Nucleus accumbens (tissue), 56 donors: ENCODE results near the gene TOX3.

ENCODE experiments used
- DNase-seq, 56 donors: peaks; one replicate each; lab custom pipeline; 2025; lab: John Stamatoyannopoulos, UW

TOX3 gene

DNA sequence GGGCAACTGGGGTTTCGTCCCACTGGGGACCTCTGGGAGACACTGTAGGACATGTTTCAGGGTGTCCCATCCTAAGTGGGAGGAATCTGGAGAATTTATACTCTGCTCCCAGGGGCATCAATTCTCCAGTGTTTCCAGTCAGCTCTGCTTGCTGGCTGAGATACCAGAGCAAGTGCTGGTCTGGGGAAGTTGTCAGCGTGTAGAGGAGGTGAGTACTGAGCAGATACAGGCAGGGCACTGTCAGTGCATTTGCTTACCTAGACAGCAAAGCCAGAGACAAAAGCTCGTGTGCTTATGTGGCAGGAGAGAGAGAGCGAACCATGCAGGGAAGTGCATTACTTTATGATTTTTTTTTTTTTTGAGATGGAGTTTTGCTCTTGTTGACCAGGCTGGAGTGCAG lies 20.2 kb upstream of the TOX3 start:
- DNase-seq, result no peak

DNA sequence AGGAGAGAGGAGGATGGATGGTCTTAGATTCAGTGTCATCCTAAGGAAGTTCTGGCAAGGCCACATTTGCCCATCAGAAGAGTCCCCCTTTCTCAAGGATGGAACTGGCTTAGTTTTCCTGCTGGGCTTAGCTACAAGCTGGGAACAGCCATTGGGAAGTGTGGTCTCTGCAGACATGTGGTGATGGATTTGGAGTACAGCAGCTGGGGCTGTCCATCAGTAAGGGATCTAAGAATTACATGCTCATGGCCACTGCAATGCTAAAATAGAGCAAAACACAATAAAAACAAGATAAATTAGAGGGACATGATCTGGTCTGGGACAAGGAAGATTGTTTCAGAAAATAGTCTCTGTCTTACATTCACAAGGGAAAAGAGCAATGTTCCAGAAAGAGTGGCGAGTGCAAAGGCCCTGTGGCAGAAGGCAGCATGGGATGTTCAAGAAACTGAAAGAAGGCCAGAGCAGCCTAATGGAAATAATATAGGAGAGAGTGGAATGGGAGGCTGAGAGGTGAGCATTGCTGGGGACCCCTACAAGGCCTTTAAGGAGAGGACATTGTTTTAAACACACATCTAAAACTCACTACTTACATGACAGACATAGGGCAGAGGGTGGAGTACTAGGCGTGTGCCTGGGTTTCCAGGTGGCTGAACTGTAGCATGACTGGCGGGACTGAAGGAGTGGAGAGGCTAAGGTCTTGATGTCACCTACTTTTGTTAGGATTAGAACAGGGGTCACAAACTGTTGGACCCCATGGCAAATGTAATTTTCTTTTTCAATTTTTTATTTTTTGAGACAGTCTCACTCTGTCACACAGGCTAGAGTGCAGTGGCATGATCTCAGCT lies 17.0 kb upstream of the TOX3 start:
- DNase-seq, result no peak

DNA sequence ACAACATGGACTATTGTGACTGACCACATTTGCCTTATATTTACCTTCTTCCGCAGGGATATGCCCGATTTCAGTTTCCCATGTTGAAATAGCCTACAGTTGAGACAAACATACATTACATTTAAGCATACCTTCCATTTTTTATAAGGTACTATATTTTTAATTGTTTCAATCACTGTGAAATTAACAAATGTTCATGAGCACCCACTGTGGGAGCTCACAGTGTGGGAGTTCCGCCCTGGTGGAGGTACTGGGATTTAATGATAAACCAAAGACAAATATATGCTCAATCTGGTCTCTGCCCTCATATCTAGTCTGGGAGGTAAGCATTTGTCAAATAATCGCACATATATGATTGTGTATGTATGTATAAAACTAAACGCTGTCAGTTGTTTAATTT lies 15.8 kb upstream of the TOX3 start:
- DNase-seq, result no peak

DNA sequence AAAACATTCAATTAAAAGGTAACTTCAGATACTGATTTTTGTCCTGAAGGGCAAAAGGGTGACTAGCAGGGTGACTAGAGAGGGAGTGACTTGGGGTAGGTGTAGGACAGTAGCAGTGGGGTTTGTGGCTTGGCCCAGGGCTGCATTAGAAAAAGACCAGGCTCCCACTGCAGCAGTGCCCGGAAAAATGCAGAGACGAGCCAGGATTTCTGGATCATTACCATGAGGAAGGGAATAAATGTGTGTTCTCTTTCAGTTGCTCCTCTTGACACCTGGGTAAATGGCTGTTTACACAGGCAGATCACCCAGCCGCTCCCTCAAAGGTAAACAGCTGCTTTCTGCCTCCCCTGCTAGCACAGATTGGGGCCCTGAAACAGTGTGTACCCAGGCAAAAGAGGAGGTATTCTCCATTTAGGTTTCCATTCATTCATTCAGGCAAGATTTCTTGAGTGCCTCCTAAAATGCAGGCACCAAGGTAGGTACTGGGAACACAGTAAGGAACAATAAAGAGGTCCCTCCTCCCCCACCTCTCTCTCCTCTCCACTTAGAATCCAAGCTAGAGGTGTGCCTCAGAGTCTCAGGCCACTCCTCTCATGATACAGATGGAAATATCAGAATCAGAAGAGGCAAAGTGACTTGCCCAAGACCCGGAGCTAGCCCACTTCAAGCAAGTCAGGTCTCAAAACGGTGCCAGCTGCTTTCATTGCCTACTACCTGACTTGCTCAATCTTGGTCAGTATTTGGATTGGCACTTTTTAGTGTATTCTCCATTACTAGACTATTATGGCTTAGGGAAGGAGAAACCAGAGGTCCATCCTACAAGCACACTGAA lies 15.2 kb upstream of the TOX3 start:
- no peak for DNase-seq

DNA sequence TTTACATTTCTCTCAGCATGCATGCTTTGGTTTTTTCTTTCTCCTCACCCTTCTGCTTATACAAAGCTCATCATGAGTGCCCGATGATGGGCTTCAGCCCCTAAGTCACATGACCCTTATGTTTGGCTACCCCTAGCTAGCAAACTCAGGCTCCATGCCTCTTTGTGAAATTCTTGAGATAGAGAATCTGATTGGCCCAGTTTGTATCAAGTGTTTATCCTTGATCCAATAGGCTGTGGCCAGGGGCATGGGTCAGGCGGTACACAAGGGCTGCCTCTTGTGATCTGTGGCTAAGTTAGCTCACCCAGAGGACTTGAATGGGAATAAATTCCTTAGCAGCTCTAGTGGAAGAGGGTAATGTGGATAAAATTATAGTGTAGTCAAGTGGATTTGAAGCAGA lies 11.5 kb upstream of the TOX3 start:
- no peak for DNase-seq

DNA sequence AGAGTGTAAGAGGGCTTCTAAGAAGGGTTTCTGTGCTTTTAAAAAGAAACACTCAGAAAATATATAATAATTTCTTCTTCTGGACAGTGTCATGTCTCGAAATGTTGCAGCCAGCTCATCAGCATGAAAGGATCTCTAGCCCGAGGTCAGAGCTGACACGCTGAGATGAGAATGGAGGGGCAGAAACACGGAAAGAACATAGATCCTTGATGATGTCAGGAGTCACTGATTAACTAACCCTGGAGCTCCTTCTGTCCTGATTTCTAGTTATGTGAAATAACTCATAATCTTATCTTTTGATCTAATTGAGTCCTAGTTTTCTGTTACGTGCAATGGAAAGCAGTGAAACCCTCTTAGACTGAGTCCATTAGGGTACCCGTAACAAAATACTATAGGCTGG lies 10.3 kb upstream of the TOX3 start:
- no peak for DNase-seq

DNA sequence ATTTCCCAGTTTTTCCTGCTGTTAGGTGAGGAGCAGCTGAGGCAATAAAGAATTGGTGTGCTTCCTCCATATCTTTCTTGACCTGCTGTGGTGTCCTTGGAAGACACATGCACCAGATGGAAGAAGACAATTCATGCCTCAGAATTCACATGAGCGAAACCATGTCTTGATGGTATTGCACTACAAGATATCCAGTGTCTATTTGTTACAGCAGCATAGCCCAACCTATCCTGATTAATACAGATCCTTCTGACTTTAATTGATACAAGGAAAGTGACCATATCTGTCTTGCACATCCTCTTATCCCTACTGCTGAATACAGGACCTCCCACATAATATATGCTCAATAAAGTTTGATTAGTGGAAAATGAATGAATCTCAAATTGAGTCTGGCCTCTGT lies 9.1 kb upstream of the TOX3 start:
- DNase-seq, result no peak

DNA sequence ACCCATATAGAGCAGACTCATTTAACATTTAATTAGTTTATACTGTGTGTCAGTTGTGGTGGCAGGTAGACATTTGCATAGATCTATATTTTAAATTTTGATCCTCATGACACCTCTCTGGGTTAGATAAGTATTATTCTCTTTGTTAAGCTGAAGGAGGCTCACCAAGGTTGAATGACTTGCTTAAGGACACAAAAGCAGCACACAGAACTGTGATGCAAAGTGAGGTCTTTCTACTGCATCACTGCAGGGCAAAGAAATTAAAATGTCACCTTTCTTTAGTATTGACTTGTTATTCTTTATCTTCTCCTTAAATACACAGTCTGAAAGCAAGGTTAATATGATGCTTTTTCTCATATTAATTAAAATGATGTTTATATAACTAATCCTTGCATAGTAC lies 8.6 kb upstream of the TOX3 start:
- DNase-seq, result no peak

DNA sequence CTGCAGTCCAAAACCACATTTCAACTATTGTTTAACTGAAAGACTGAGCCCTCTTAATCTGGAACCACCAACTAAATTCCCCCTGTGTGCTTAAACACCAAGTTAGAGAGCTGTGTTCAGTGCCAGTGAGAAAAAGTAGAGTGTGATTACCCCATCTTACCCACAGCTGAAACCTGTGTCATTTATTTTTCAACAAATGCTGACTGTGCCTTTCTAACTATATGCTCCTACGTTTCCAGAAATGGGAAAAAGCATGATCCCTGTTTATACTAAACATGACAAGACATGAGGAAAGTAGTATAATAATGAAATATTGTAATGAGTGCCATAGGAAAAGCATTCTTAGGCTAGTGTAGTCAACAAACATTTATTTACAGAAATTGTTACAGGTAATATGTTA lies 7.4 kb upstream of the TOX3 start:
- no peak for DNase-seq

DNA sequence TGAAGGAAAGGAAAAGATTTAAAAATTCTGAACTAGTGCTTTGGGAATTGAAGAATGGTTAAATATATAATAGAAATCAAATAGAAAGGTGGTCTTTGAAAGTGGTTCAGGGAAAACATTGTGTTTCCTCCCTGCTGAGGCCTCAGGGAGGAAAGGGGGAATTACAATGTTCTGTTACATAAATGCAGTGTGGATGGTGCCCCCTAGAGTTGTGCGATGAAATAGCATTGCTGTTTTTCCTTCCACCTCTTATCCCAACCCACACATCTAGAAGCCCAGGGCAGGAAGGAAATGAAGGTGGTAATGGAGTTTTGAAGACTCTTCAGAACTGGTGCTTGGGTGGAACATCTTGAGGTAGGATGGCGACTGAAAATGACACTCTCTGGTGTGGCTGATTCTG lies 6.4 kb upstream of the TOX3 start:
- no peak for DNase-seq

DNA sequence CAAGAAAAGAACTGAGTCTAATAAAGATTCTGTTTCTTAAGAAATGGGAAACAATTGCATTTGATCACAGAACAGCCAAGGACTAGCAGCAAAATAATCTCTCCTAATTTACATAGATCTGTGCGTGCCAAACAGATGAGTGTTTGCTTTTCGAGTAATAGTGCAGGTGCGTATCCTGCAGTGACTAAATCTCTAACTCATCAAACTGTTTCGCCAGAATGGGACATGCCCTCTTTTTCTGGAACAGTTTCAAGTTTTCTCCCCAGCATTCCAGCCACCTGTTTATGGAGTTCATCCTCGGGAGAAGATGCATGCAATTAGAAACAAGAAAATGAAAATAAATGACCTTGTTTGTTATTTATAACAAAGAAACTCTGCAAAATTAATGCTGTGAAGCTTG lies 5.7 kb upstream of the TOX3 start:
- DNase-seq, result no peak

DNA sequence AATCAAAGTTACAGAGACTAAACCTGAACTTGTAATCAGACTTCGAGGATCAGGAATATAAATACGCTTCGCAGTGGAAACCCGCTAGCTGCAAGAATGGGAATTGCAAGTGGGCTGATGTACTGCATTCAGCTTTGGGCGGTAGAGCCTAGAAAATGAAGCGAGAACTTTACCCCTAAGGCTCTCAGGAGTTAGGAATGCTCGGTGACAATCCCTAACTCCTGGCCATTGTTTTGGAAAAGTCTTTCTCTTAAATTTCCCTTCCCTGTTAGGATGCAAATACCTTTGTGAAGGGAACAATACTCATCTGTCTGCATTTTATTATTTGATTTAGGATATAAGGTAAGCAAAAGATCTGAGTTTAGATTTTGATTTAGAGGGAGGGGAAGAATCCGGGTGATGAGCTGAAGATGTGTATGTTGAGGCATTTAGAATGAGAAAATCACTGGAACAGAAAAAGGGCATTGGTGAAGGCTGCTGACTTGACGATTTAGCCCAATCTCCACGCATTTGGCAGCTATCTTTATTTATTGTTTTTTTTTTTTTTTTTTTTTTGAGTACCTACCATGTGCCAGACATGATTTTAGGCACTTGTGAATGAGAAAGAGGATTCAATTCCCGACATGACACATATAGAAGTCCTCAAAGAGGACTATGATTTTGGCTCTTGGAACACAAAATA lies 2.2 kb upstream of the TOX3 start:
- peak in 1 of 56 donors; percentile 0 for DNase-seq

DNA sequence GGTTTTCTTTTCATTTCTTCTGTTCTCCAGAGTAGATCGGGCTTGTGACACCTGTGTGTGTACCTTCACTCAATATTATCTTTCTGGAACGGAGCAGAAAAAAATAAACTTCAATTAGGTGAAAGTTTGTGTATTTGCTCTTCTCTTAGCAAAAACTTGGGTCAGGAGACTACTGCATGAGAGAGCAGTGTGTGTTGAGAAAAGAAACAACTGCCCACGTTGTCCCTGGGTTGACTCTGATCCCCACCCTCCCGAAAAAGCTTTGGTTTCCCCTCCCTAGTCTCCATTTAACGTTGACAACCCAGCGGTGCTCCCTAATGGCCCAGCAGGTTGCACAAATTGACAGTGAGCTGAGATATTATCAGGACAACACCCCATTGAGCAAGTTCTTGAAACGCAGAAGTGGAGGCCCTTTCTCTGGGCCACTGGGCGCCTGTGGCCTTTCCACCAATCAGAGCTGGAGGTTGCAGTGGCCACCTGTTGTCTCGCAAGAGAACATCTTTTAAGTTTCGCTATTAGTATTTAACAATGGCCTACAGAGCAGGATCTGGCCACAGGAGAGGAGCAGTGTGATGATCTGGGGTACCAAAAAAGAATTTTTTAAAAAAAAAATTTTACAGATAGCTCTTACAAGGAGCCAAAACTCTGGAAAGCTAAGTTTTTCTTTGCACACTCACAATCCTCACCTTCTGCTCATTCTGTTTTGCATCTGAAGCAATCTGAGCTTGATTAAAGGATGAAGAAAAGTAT lies 1.5 kb upstream of the TOX3 start:
- no peak for DNase-seq

DNA sequence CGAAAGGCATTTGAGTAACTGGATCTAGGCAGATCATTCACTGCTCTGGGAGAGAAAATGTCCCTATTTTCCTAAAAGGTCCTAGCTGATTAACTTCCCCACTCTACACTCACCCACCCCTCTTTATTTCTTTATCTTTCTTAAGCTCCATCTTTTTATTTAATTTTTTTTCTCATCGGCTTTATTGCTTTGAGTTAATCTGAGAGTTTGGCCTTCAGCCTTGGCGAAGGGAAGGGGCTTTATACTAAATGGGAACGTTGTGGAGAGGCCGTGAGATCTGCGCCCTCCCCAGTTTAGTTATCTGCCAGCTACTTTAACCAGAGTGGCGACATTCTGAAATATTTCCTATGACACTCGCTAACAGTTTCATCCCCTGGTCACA lies 882 bp upstream of the TOX3 start:
- no peak for DNase-seq

DNA sequence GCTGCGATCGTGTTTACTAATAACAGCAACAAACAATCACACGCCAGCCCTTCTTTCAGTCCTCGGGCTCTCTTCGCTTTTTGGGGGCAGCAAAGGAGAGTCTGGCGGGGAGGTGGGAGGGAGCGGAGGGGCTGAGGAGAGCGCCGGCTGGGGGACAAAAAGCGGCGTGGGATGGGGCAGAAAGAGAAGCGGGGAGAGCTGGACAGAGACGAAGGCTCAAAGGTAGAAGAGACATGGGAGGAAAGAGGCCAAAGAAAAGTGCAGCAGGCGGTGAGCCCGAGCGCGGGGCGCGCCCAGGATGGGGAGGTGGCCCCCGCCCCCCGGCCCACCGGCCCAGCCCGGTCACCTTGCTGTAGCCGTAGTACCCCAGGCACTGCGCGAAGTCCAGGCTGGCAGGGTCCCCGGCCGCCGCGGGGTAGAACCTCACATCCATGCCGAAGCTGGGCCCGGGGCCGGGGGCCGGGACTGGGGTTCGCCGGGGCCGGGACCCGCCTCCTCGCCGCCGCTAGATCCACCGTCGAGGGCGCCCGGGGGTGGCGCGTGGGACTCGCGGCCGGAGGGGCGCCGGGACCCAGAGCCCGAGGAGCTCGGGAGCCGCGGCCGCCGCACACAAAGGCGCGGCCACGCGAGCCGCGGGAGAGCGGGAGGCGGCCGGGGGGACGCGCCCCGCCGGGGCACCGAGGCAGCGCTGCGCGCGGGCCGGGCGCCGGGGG lies 496 bp downstream of the TOX3 start:
- peak in 2 of 56 donors; percentile 3 to 4 for DNase-seq

DNA sequence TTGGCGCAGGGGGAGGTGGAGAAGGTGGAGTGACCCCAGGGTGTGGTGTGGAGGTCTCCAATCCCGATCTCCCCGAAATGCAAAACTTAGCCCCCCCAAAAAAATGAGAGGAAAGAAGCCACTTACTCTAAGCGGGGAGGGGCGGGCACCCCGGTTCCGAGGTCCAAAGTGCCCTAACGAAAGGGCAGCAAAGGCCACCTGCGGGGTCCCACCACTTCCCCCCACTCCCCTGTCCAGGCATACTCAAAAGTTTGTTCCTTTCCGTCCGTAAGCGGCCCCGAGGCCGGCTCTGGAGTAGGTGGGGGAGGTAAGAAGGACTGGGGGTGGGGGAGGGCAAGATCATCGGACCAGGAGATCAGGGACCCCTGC lies 1.1 kb downstream of the TOX3 start:
- DNase-seq, result peak in 1 of 56 donors; percentile 12

DNA sequence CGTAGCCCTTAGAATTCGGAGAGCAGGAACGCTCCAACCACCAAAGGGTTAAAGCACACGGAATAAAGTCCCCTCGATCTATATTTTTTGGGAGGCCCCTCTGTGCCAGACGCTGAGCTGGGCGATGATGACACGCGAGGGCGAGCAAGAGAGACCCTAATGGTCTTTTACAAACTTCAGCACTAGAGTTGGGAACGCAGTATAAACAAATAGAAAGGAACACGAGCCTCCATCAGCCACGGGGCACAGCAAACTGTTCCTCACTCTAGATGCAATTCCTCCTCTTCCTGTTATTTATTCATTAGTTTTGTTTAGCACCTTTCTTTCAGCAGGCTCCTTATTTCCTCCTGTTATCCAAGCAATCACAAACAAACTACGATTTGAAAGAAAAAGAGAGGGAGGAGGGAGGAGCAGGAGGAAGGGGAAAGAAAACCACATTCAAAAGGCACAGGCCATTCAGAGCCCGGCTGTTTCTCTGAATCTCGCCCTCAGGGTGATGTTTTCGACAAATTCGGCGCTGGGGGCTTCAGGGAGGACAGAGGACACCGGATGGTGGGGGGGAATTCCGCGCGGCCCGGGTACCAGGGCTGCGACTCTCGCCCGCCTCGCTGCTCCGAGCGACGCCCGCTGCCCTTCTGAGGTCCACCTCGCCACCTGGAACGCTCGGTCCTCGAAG lies 1.6 kb downstream of the TOX3 start:
- DNase-seq, result peak in 2 of 56 donors; percentile 1 to 11

DNA sequence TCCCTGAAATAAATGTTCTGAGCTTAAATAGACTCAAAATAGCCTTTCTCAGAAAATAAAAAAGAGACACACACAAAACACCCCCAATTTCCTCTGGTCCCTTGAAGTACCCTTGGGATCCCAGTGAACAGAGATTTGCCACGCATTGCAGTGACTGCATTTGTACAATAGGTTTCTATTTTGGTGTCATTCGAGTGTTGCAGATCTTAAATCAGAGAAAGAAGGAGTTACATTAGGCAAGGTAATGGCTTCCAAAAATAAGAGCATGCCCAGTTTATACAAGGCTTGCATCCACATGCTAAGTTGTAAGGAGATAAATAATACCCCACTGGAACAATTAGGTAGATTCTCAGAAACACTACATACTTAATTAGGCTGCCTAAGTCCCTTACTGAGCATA lies 2.2 kb downstream of the TOX3 start:
- DNase-seq, result no peak

DNA sequence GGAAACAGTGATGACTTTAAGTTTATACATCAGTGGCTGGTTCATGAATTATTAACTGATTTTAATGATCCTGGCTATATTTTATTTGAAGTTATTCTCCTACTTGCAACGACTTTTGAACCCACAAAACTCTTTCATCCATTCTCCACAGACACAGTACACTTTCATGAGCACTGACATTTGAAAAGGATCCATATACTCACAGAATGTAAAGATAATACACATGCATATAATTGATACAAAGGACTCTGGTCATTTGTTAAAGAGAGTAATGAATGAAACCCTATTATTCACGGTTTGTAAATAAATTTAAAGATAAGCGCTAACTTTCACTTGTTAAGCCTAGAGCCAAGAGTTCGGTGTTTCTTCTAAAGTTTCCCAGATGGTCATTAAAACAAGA lies 3.3 kb downstream of the TOX3 start:
- no peak for DNase-seq

DNA sequence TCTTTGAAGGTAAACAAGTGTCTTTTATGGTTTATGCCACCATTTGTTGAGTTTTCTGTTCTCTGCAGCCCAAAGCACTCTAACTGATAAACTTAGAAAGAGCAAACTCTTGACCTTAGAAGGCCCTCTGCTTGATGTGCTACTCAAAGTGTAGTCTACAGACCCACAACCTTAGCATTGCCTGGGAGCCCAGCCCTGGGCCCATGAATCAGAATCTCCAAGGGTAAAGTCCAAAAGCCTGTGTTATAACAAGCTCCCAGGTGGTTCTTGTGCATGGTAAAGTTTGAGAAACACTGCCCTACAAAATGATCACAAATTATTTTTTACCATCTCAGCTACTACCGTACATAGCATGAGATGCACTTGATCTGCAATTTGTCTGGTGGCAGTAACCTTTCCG lies 6.0 kb downstream of the TOX3 start:
- DNase-seq, result no peak
